Ureter (tissue), 1 donor: ENCODE data around the gene WDR87. TPM values are rescaled to one million over a fixed set of nuclear protein-coding genes. Genes with fewer than 3 reads are reported as not detected.
"Not testable (repeated sequence)": the region's sequence is repeated elsewhere in the genome, so short reads cannot be mapped to it uniquely, and the experiment has no call there.

Experiments used
- DNase-seq: peaks from one replicate; pipeline ENCODE4 v3.0.0-alpha.2; 2020; ENCODE audit warnings: low spot score
- total RNA-seq: library from RNA; stranded (reverse); gene quantifications from one replicate; pipeline ENCODE4 v1.2.4, GENCODE V29; 2023
- donor health status: DM: yes; HTN: yes; CAD: no.

WDR87 gene
- total RNA-seq, 1 donor from 2014 or later, result not detected

DNA sequence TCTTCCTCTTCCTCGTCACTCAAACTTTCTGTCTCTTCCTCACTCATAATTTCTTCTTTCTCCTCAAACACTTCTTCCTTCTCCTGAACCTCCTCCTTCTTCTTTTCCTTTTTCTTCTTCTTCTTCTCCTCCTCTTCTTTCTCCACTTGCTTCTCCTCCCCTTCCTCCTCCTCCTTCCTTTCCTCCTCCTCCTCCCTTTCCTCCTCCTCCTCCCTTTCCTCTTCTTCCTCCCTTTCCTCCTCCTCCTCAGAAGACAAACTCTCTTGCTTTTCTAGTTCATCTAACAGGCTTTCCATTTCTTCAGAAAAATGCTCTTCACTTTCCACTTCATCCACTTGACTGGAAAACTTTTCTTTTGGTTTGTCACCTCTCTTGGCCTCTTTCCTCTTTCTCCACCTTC is 19.8 kb downstream of the WDR87 start:
- no peak for DNase-seq

DNA sequence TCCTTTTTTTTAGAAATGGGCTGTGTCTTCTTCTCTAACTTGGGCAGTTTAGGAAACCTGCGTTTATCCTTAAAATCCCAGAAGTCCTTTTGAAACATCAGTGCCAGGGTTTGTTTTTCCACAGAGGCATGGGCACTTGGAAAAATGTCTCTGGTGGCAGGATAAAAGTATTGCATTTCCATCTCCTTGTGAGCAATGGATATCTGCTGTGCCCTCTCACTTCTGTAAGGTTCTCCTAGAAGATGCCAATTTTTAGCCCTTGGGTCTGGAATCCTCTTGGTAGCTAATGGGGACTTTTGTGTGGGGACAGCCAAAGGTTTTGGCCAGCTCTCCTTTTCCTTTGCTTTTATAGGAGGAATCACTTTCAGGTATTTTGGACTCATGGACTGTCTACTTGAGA is 21.0 kb downstream of the WDR87 start:
- no peak for DNase-seq

DNA sequence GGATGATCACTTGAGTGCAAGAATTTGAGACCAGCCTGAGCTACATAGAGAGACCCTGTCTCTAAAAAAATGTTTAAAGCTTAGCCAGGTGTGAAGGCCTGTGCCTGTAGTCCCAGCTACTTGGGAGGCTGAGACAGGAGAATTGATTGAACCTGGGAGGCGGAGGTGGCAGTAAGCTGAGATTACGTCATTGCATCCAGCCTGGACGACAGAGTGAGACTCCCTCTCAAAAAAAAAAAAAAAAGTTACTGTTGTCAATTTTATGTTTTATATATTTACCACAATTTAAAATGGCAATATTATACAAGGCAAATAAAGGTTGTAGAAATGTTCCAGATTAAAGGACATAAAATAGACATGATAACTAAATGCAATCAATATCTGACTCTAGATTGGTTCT is 29.2 kb downstream of the WDR87 start:
- no peak for DNase-seq

DNA sequence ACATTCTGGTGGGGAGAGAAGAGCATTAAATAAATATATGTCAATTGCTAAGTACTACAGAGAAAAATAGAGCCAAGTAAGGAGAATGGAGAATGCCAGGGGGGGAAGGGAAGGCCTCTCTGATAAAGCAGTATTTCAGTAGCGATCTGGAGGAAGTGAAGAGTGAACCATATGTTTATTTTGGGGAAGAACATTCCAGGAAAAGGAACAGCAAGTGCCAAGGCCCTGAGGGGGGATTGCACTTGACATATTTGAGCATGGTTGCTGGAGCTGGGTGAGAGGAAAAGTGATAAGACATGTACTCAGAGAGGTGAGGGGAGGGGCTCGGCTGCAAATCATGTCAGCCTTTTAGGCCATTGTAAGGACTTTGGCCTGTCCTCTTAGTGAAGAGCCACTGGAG is 30.4 kb downstream of the WDR87 start:
- no peak for DNase-seq

DNA sequence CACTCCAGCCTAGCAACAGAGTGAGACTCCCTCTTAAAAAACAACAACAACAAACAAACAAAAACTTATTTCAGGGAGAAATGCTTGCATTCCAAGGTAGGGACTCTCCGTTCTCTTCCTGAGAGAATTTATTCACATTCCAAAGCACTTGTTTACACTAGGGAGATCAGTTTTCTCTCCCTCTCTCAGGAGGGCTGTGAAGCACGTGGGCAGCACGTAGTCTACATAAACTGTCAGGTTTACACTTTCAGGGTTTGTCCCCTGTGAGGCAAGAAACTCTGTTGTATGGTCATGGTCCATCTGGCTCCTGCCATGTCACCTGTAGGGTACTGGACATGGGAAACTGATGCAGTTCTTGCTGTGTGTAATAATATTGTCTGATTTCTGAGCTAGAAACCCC is 31.6 kb downstream of the WDR87 start:
- no peak for DNase-seq

DNA sequence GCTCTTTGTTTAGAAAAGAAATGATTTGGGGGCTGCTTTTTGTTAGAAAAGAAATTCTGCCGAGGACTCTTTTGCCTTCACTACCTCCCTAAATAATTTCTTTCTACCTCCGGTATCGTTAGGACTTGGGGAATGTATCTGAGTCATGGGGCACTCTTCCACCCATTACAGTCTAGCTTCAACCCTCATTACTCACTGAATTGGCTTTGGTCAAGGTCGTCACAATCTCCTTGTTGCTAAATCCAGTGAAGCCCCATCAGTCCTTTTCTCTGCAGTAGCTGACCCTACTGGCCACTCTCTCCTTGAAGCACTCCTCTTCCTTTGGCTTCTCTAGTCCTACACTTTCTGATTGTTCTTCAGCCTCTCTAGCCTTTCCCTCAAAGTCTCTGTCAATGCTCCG is 34.0 kb downstream of the WDR87 start:
- DNase-seq, result no peak

DNA sequence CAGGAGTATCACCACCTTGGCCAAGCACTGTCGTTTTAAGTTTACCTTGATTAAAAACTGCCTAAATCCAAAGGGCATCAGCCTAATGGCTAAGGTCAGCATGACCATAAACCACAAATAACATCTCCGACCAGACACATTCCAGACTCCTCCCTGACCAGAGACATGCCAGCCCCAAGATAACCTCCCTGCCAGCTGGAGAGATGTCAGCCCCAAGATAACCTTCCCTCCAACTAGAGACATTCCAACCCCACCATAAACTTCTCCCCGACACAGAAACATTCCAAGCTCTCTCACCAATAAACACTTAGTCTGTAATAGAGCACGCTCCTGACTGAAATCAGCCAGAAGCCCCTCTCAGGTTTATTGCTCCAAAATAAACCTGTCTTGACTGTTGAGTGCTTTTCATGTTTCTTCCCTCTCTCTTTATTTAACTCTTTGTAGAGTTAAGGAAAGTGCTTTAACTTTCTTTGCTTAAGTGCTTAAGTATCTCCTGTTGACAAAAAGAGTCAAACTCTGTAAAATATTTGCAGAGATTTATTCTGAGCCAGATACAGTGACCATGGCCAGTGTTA is 36.5 kb downstream of the WDR87 start:
- DNase-seq, result no peak

DNA sequence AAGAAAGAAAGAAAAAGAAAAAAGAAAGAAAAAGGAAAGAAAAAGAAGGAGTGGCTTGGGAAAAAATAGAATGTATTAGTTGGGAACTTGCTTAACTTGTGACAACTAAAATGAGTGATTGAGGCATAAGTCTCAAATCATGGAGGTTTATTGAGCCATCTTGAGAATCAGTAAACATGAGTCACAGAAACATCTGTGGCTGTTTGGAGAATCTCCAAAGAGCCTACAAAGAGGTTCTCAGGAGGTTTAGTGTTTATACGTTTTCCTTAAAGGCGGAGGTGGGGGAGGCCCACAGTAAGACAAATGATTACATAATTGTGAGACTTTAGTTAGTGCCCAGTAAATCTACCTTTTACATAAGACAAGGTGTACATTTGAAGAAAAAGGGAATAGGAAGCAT is 38.6 kb downstream of the WDR87 start:
- DNase-seq, result no peak

DNA sequence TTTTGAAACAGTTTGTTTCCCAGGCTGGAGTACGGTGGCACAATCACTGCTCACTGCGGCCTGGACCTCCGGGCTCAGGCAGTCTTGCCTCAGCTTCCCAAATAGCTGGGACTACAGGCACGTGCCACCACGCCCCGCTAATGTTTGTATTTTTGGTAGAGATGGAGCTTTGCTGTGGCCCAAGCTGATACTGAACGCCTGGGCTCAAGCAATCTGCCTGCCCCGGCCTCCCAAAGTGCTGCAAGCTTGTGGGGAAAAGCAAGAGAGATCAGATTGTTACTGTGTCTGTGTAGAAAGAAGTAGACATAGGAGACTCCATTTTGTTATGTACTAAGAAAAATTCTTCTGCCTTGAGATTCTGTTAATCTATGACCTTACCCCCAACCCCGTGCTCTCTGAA is 40.5 kb downstream of the WDR87 start:
- DNase-seq, result not testable (repeated sequence)

DNA sequence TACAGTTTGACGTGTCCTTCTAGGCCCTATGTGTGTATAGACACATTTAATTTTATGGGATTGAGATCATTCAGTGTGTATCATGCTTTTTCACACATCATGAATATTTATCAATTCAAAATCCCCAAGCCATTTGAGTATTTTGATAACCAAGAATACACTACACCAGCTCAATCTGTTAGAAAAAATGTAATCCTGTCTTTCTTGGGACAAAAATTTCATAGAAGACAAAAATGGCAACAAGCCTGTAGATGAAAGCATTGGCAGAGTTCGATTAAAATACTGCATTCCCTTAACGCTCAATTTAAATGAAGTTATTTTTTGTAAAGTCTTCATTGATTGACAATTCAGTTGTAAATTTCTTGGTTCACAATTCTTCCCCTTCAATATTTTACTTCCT is 41.9 kb downstream of the WDR87 start:
- no peak for DNase-seq

DNA sequence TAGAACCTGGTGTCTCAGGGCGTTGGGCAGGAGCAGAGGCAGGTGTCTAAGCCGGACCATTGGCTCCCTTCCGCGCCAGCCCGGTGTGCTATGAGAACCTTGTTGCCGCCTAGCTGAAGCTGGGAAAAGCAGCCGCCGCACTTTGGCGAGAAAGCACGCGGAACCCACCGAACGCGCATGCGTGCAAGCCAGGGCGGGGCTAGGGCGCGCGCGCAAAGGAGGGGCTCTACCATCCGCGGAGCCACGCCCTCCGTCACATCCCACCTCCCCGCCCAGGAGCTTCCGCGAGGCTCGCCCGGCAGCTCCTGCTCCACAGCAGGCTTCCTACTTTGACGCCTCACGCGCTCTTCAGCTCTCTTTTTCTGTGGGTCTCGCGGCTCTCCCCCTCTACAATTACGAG is 51.3 kb downstream of the WDR87 start:
- peak; percentile 52 for DNase-seq

DNA sequence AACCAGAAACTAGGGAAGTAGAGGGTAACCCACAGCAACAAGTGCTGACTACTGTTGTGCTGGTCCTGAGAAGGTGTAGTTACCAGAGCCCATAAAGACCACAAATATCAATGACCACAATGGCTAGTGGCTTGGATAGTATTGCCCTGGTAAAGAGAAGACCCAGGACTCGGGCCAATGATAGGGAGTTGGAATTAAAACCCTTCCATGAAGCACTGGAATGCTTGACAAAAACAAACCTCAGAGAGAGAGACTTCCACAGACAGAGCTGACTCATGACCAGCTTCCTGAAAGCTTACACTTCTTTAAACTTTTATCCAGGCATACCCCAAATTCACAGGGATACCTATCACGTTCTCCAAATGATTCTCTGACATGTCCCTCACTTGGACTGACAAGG is 60.5 kb downstream of the WDR87 start:
- no peak for DNase-seq

Other genes with a start within 250 kb of the WDR87 start
- 10.9 TPM for gene ZNF607, start 186.8 kb downstream of the WDR87 start, total RNA-seq
- gene ZNF573, start 127.0 kb downstream of the WDR87 start, total RNA-seq, result 15.7 TPM
- 60.4 TPM for gene SIPA1L3, start 614 bp upstream of the WDR87 start, total RNA-seq